ENCODE data around the gene SERPINE1. TPM values are rescaled to one million over a fixed set of nuclear protein-coding genes. Genes with fewer than 3 reads are reported as not detected.

The SERPINE1 gene
- total and polyA plus RNA-seq, 2 of the 4 experiments (the other 2 are of a cell fraction): 1,441 to 2,783 TPM

- intact Hi-C loops (cut with micrococcal nuclease) (no loop called here), in situ Hi-C loops (cut with MboI; ENCODE audit: low sequenced_read_pairs) (no loop called here), dilution Hi-C loops (cut with HindIII; ENCODE audit: low sequenced_read_pairs, unreplicated experiment) (no loop called here)
- no peak within 1 kb of the TSS for H2BK15ac ChIP-seq (ENCODE audit: low read depth, low read length)
- H4K5ac ChIP-seq (ENCODE audit: low read depth, low read length): no peak within 1 kb of the TSS
- peak within 1 kb of the TSS; percentile 45 for H3K4me3 ChIP-seq (ENCODE audit: insufficient read depth, low read depth, low read length)
- H3K14ac ChIP-seq (replicated peaks; ENCODE audit: low read depth, low read length): no peak within 1 kb of the TSS
- H2AFZ ChIP-seq (replicated peaks; ENCODE audit: low read length, poor library complexity): peak within 1 kb of the TSS; percentile 96
- H4K8ac ChIP-seq (ENCODE audit: low read depth in 2 of 2, low read length in 2 of 2): no peak within 1 kb of the TSS
- H2AK5ac ChIP-seq (ENCODE audit: low read depth, low read length): no peak within 1 kb of the TSS
- no peak within 1 kb of the TSS for H3K18ac ChIP-seq (ENCODE audit: low read depth, low read length)
- H2AK9ac ChIP-seq (replicated peaks; ENCODE audit: low read depth, low read length, poor library complexity): peak within 1 kb of the TSS; percentile 58
- H4K20me1 ChIP-seq (ENCODE audit: insufficient read depth, low read length): peaks cover 14% of the 10 kb centered on the region; the same call in 1 of the 2 replicates
- no peak within 1 kb of the TSS for H3K9ac ChIP-seq (ENCODE audit: low read depth, low read length)
- H3K9me3 ChIP-seq (ENCODE audit: control insufficient read depth, insufficient read depth, low read length): no peaks in the 10 kb centered on the region
- no peak within 1 kb of the TSS for H2BK20ac ChIP-seq (ENCODE audit: low read depth, low read length)
- H3K27me3 ChIP-seq (ENCODE audit: control insufficient read depth, insufficient read depth, low read length): peaks cover 29% of the 10 kb centered on the region
- peaks cover 18% of the 10 kb centered on the region for H3K4me1 ChIP-seq (ENCODE audit: control insufficient read depth, insufficient read depth, low read length)
- WGBS, 2 experiments (ENCODE audit: extremely low coverage in 2 of 2, insufficient read length in 1 of 2): 0% methylated on average over 20 of the region's 74 CpGs; no CpG with 5 or more reads in 1 of the 2 experiments
- ATAC-seq (ENCODE audit: low read depth) (peak; percentile 80), DNase-seq (peak; percentile 92)
- H3K79me1 ChIP-seq (ENCODE audit: low read depth in 1 of 2, low read length in 2 of 2): peaks cover 0 to 3% of the 10 kb centered on the region in 2 experiments; a peak in 1 of 4 replicates
- H3K4me2 ChIP-seq (ENCODE audit: low read depth, low read length): peak within 1 kb of the TSS; percentile 96
- H3K36me3 ChIP-seq (ENCODE audit: control insufficient read depth, insufficient read depth, low read length): peaks cover 4% of the 10 kb centered on the region
- no peak within 1 kb of the TSS for H4K91ac ChIP-seq (ENCODE audit: insufficient read depth, low read depth, low read length)
- no TSS peak for BruUV-seq (replicated peaks)
- peaks cover 14% of the 10 kb centered on the region for H3K9me1 ChIP-seq (ENCODE audit: insufficient read depth, low read length)
- no peak within 1 kb of the TSS for H3K4ac ChIP-seq (ENCODE audit: low read depth, low read length)
- H3K56ac ChIP-seq (ENCODE audit: extremely low read depth, insufficient read depth, low read length): no peak within 1 kb of the TSS
- POLR2A ChIA-PET (ENCODE audit: unreplicated experiment): interaction anchor here (0.6 to 1.2 kb wide), 3 partner anchors 9 to 48 kb away, joined by 3 to 5 read pairs (median 3); no protein-coding TSS in a partner anchor
- H3K23ac ChIP-seq (ENCODE audit: low read depth, low read length): no peak within 1 kb of the TSS
- H3K27ac ChIP-seq (ENCODE audit: insufficient read depth, low read length): no peak within 1 kb of the TSS
- H2BK120ac ChIP-seq (ENCODE audit: low read depth, low read length): no peak within 1 kb of the TSS
- CTCF ChIA-PET: interaction anchor here (1.1 to 1.4 kb wide), 2 partner anchors 21 to 27 kb away, joined by 4 to 6 read pairs; no protein-coding TSS in a partner anchor
- no peak within 1 kb of the TSS for H2BK5ac ChIP-seq (ENCODE audit: low read depth, low read length, poor library complexity, severe bottlenecking)
- TF ChIP-seq BHLHE40 (IDR thresholded peaks at IDR 0.05; ENCODE audit: low read depth, low read length) (peak; percentile 79), MAZ (IDR thresholded peaks at IDR 0.05; ENCODE audit: borderline replicate concordance, low read depth, low read length) (peak; percentile 80; the same call in 1 of the 2 replicates), USF2 (IDR thresholded peaks at IDR 0.05; ENCODE audit: low read depth, low read length) (peak; percentile 99), SMC3 (IDR thresholded peaks at IDR 0.05; ENCODE audit: low read depth, low read length) (no peak), POLR2A (IDR thresholded peaks at IDR 0.05; ENCODE audit: low read depth, low read length) (no peak), MXI1 (IDR thresholded peaks at IDR 0.05; ENCODE audit: borderline replicate concordance, low read depth, low read length) (peak; percentile 96), CEBPB (IDR thresholded peaks at IDR 0.05; ENCODE audit: low read depth, low read length) (no peak), RAD21 (IDR thresholded peaks at IDR 0.05; ENCODE audit: low read length) (no peak), NFE2L2 (IDR thresholded peaks at IDR 0.05; ENCODE audit: low read depth, low read length) (no peak), CTCF (conservative IDR thresholded peaks at IDR 0.05; ENCODE audit: low read depth, low read length) (no peak), RCOR1 (IDR thresholded peaks at IDR 0.05; ENCODE audit: insufficient replicate concordance, low read length) (peak; percentile 88), MAFK (IDR thresholded peaks at IDR 0.05; ENCODE audit: low read depth, low read length) (no peak)
- TF ChIP-seq, protein P1, sequence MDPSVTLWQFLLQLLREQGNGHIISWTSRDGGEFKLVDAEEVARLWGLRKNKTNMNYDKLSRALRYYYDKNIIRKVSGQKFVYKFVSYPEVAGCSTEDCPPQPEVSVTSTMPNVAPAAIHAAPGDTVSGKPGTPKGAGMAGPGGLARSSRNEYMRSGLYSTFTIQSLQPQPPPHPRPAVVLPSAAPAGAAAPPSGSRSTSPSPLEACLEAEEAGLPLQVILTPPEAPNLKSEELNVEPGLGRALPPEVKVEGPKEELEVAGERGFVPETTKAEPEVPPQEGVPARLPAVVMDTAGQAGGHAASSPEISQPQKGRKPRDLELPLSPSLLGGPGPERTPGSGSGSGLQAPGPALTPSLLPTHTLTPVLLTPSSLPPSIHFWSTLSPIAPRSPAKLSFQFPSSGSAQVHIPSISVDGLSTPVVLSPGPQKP (IDR thresholded peaks at IDR 0.05; ENCODE audit: borderline replicate concordance, low read depth, low read length): no peak
Measured at GRCh38 chr7:101165075-101165957, 38.4 kb downstream of the SERPINE1 start, which contains the start of gene VGF. VGF (minus strand) TSS chr7:101165569; CDS start chr7:101164843, 726 bp downstream.

All from IMR-90 (cell line).